Measurements from ENCODE around the gene UBXN4. TPM values are rescaled to one million over a fixed set of nuclear protein-coding genes. Genes with fewer than 3 reads are reported as not detected.
"Not testable (repeated sequence)": the region's sequence is repeated elsewhere in the genome, so short reads cannot be mapped to it uniquely, and the experiment has no call there.

Gene UBXN4
- total RNA-seq, 1 donor from 2014 or later, result 153 TPM

GRCh38 chr2:135762022-135762421, 20.4 kb downstream of the UBXN4 start:
- no peak for DNase-seq (ENCODE audit: low spot score)

- DNase-seq (ENCODE audit: low spot score), result no peak
Observed at GRCh38 chr2:135762530-135762929, 20.9 kb downstream of the UBXN4 start.

DNA sequence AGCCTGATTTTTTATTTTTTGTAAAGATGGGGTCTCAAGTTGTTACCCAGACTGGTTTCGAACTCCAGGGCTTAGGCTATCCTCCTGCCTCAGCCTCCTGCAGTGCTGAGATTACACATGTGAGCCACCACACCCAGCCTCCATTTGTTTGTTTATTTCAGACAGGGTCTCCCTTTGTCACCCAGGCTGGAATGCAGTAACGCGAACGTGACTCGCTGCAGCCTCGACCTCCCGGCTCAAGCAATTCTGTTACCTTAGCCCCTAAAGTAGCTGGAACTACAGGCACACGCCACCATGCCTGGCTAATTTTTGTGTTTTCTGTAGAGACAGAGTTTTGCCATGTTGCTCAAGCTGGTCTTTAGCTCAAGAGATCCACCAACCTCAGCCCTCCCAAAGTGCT, 27.2 kb downstream of the UBXN4 start:
- no peak for DNase-seq (ENCODE audit: low spot score)

DNA sequence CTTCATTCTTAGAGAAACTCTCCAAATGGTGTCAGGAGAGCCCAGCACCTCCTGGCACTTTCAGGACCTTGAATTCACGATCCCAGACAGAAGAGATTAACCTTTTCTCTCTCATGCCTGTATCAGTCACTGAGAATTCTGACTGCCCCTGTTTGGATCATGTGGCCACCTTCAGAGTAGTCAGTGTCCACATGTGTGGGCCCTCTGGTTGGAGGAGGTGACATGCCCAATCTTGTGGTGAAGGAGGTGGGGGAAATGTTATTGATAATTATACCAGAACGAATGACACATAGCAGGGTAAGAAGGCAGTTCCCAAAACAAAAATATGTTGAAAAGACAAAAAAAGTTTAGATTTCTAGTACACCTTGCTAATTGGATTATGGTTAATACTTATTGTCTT, 31.7 kb downstream of the UBXN4 start:
- no peak for DNase-seq (ENCODE audit: low spot score)

- DNase-seq (ENCODE audit: low spot score), result no peak
Observed at GRCh38 chr2:135773917-135774316, 32.3 kb downstream of the UBXN4 start.

- peak; percentile 70 for DNase-seq (ENCODE audit: low spot score)
Observed at GRCh38 chr2:135775420-135775819, 33.8 kb downstream of the UBXN4 start.

GRCh38 chr2:135776367-135776766, 34.7 kb downstream of the UBXN4 start:
- no peak for DNase-seq (ENCODE audit: low spot score)

- DNase-seq (ENCODE audit: low spot score), result no peak
Observed at GRCh38 chr2:135782231-135782630, 40.6 kb downstream of the UBXN4 start.

GRCh38 chr2:135783439-135783838, 41.8 kb downstream of the UBXN4 start:
- DNase-seq (ENCODE audit: low spot score), result no peak

DNA sequence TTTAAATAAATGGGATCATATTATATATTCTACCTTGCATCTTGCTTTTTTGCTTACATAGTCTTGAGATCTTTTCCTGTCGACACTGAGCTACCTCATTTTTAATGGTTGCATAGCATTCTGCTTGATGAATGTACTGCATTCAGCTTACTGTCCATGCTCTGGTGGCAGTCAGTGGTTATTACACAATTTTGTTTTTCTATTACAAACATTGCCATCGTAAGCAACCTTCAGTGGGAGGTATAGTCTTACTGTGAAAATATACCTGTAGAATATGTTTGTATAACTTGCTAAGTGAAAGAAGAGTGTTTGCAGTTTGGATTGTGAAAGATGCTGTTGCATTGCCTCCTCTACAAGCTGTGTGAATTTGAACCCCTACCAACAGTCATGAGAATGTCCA, 43.4 kb downstream of the UBXN4 start:
- DNase-seq (ENCODE audit: low spot score), result no peak

GRCh38 chr2:135786823-135787222, 45.2 kb downstream of the UBXN4 start:
- DNase-seq (ENCODE audit: low spot score), result no peak

GRCh38 chr2:135790423-135790822, 48.8 kb downstream of the UBXN4 start:
- DNase-seq (ENCODE audit: low spot score), result no peak

GRCh38 chr2:135791418-135792190, 49.9 kb downstream of the UBXN4 start:
- DNase-seq (ENCODE audit: low spot score), result no peak

DNA sequence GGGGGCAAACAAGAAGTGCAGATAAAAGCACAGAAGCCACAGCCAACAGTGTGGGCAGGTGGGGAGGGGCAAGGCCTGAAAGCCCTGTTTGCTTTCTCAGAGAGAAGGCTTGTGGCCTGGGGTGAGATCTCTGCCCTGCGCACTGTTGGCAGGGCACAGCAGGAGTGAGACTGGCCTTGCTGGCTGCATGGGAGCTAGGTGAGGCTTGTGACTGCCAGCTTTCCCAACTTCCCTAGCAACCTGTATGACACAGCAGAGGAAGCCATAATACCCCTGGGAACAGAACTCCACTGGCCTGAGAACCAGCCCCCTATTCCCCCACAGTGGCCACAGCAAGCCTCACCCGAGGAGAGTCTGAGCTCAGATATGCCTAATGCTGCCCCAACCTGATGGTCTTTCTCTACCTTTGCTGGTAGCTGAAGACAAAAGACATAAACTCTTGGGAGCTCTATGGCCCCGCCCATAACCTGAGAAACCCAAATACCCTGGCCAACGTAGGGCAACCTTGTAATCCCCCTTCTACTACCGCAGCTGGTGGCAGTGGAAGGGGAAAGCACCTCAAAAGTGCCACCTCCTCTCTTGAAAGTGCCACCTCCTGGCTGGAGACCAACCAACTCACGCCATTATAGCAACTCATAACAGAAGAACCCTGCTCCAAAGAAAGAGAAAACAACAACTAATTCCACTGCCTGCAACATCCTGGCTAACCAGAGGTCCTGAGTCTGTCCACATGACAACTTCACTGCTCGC, 50.9 kb downstream of the UBXN4 start:
- DNase-seq (ENCODE audit: low spot score), result no peak

GRCh38 chr2:135795641-135796040, 54.0 kb downstream of the UBXN4 start:
- not testable (repeated sequence) for DNase-seq (ENCODE audit: low spot score)

DNA sequence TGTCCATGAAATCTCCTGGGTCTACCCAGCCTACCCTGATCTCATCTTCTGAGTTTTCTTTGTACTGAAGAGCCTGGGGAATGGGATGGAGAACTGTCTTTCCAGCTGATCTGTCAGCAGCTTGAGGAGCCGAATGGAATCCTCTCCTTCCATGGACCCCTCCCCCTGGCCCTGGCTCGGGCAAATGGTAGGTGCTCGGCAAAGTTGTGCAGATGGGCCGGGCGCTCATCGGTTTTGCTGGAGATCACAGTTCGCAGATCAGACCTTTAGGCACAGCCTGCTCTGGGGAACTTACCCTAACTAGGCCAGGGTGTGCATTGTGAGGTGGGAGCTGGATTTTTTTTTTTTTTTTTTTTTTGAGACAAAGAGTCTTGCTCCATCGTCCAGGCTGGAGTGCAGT, 55.0 kb downstream of the UBXN4 start:
- no peak for DNase-seq (ENCODE audit: low spot score)

- peak; percentile 64 for DNase-seq (ENCODE audit: low spot score)
Observed at GRCh38 chr2:135797497-135798274, 56.0 kb downstream of the UBXN4 start.

- DNase-seq (ENCODE audit: low spot score), result no peak
Observed at GRCh38 chr2:135798275-135798705, 56.6 kb downstream of the UBXN4 start.

GRCh38 chr2:135798762-135799161, 57.1 kb downstream of the UBXN4 start:
- DNase-seq (ENCODE audit: low spot score), result no peak

GRCh38 chr2:135799738-135800137, 58.1 kb downstream of the UBXN4 start:
- no peak for DNase-seq (ENCODE audit: low spot score)

DNA sequence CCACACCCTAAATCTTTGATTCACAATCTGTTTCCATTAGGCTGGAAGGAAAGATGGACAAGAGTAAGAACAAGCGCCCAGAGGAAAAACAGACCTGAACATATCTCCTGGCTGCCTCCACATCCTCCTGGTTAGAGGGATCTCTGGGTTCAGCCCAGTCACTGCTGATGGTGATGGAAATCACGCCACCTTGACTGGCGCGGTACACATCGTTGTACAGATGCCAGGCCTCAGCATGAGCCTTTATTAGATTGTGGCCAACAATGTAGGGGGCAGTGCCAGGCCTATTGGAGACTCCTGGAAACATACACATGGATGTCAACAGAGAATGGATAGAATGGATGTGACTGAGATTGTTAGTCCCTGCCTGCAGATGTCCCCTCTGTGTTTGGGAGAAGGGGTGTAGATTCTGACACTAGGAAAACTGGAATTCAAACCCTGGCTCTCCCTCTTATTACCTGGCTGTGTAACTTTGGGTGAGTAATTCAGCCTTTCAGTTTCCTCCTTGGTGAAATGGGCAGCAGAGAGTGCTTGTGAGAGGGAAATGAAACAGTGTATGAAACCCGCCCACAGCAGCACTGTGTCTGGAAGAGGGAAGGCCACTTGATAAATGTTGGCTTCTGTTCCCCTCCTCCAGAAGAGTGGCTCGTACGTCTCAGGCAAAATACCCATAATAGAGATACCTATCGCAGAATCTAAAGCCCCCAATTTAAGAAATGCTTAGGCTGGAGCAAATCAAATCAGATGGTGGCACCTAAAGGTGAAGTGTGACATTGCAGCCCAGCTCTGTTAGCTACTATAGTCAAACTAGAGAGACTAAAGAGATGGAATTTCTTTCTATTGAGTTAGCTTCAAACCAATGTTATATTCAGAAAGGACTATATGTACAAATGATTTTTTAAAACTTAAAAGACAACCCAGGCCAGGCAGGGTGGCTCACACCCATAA, 59.1 kb downstream of the UBXN4 start:
- no peak for DNase-seq (ENCODE audit: low spot score)
